B cell (primary cell): Measurements from ENCODE around the gene ZNF148.

ENCODE experiments used
- CTCF ChIP-seq: fragments of 200-600 bp; IDR thresholded peaks from one replicate; pipeline ENCODE4 v1.8.0; 2022; ENCODE audit warnings: antibody characterized with exemption, mild to moderate bottlenecking
- EZH2 ChIP-seq: IDR thresholded peaks from 2 replicates; pipeline ENCODE4 v1.6.1; 2012; ENCODE audit warnings: borderline replicate concordance, low read depth, mild to moderate bottlenecking, moderate library complexity, low read length; ENCODE audit not compliant: insufficient read depth, poor library complexity, severe bottlenecking

GRCh38 chr3:125250973-125251372, 124.2 kb downstream of the ZNF148 start:
- TF ChIP-seq CTCF (no peak), EZH2 (no peak)
